K562 (cell line): ENCODE measurements around the gene CCDC183. TPM values are rescaled to one million over a fixed set of nuclear protein-coding genes. Genes with fewer than 3 reads are reported as not detected.
A peak's percentile ranks its signal among the peaks of the same experiment; 100 is the strongest.

Experiments
- ASH1L ChIP-seq: fragments of 450-650 bp; IDR thresholded peaks from 2 replicates; pipeline ENCODE4 v1.6.1; 2018; ENCODE audit warnings: borderline replicate concordance, mild to moderate bottlenecking, low read depth; ENCODE audit not compliant: partially characterized antibody
- CHCHD3 ChIP-seq: fragments of 250-450 bp; sonication (Bioruptor Pico); IDR thresholded peaks from 2 replicates; pipeline ENCODE4 v2.1.2; 2022; ENCODE audit warnings: mild to moderate bottlenecking
- E2F6 ChIP-seq, 2 experiments: IDR thresholded peaks; 2 replicates each; pipeline ENCODE4 v1.6.1; 2011; ENCODE audit warnings: borderline replicate concordance in 1 of 2, control low read depth in 1 of 2, low read depth in 1 of 2, low read length in 1 of 2, mild to moderate bottlenecking in 1 of 2, mixed read lengths in 1 of 2, moderate library complexity in 1 of 2; ENCODE audit not compliant: insufficient read depth in 1 of 2, insufficient read length in 1 of 2, poor library complexity in 1 of 2, severe bottlenecking in 1 of 2; ENCODE audit errors: extremely low read depth in 1 of 2
- EP400 ChIP-seq: fragments of 450-650 bp; IDR thresholded peaks from 2 replicates; pipeline ENCODE4 v1.6.1; 2017; ENCODE audit warnings: antibody characterized with exemption, mild to moderate bottlenecking, moderate library complexity
- FOXK1 ChIP-seq: sonication (generic); formaldehyde crosslinking; IDR thresholded peaks from 2 replicates; pipeline ENCODE4 v1.8.0; 2022; ENCODE audit warnings: missing genetic modification reagents, mild to moderate bottlenecking, borderline replicate concordance
- GTF2A2 ChIP-seq: IDR thresholded peaks from 2 replicates; pipeline ENCODE4 v1.6.1; 2016; ENCODE audit warnings: mild to moderate bottlenecking, missing genetic modification characterization, missing compliant biosample characterization
- HDAC3 ChIP-seq: fragments of 450-650 bp; IDR thresholded peaks from 2 replicates; pipeline ENCODE4 v1.6.1; 2018; ENCODE audit warnings: borderline replicate concordance, mild to moderate bottlenecking, moderate library complexity; ENCODE audit not compliant: partially characterized antibody
- HMG20B ChIP-seq: fragments of 250-450 bp; sonication (Bioruptor Pico); IDR thresholded peaks from 2 replicates; pipeline ENCODE4 v1.5.0; 2021; ENCODE audit warnings: mild to moderate bottlenecking
- ILK ChIP-seq: fragments of 450-650 bp; IDR thresholded peaks from 2 replicates; pipeline ENCODE4 v1.6.1; 2016; ENCODE audit warnings: missing genetic modification characterization, low read depth, mild to moderate bottlenecking, missing compliant biosample characterization, moderate library complexity, borderline replicate concordance
- KAT8 ChIP-seq: fragments of 450-650 bp; IDR thresholded peaks from 2 replicates; pipeline ENCODE4 v1.6.1; 2016; ENCODE audit warnings: low read depth, mild to moderate bottlenecking
- RAD51 ChIP-seq: fragments of 450-650 bp; IDR thresholded peaks from 2 replicates; pipeline ENCODE4 v1.7.1; 2016; ENCODE audit warnings: low read depth, mild to moderate bottlenecking, borderline replicate concordance
- RHOXF2B ChIP-seq: fragments of 250-450 bp; sonication (Bioruptor Pico); conservative IDR thresholded peaks from 2 replicates; pipeline ENCODE4 v1.5.1; 2021
- SMARCC2 ChIP-seq: fragments of 450-650 bp; IDR thresholded peaks from 2 replicates; pipeline ENCODE4 v1.6.1; 2017; ENCODE audit warnings: antibody characterized with exemption, moderate library complexity, mild to moderate bottlenecking, low read depth
- SP1 ChIP-seq: sonication (generic); formaldehyde crosslinking; IDR thresholded peaks from 2 replicates; pipeline ENCODE4 v1.8.1; 2022; ENCODE audit warnings: mild to moderate bottlenecking, missing genetic modification reagents
- TEAD2 ChIP-seq: fragments of 450-650 bp; IDR thresholded peaks from 2 replicates; pipeline ENCODE4 v1.6.1; 2016; ENCODE audit warnings: missing genetic modification characterization, control low read depth, missing compliant biosample characterization
- TGIF2 ChIP-seq: sonication (generic); formaldehyde crosslinking; IDR thresholded peaks from 2 replicates; pipeline ENCODE4 v1.8.1; 2022; ENCODE audit warnings: mild to moderate bottlenecking, missing genetic modification reagents, moderate library complexity
- ZBTB17 ChIP-seq: fragments of 450-650 bp; formaldehyde crosslinking; IDR thresholded peaks from 2 replicates; pipeline ENCODE4 v1.4.0; 2020; ENCODE audit warnings: mild to moderate bottlenecking
- ZNF12 ChIP-seq: sonication (generic); formaldehyde crosslinking; IDR thresholded peaks from 2 replicates; pipeline ENCODE4 v1.4.0; 2020; ENCODE audit warnings: mild to moderate bottlenecking, missing genetic modification reagents
- ZNF140 ChIP-seq: fragments of 250-450 bp; sonication (Bioruptor Pico); IDR thresholded peaks from 2 replicates; pipeline ENCODE4 v1.8.0; 2021; ENCODE audit warnings: moderate library complexity, mild to moderate bottlenecking, inconsistent platforms
- ZNF174 ChIP-seq: fragments of 250-450 bp; sonication (Bioruptor Pico); IDR thresholded peaks from 2 replicates; pipeline ENCODE4 v1.4.0; 2020; ENCODE audit warnings: mild to moderate bottlenecking
- ZNF197 ChIP-seq: fragments of 200-800 bp; sonication (Bioruptor generic); IDR thresholded peaks from 2 replicates; pipeline ENCODE4 v1.6.1; 2016; ENCODE audit warnings: low read depth, missing genetic modification characterization, missing compliant biosample characterization
- ZNF324 ChIP-seq: fragments of 250-450 bp; sonication (Bioruptor Pico); IDR thresholded peaks from 2 replicates; pipeline ENCODE4 v1.4.0; 2020; ENCODE audit warnings: mild to moderate bottlenecking
- ZNF830 ChIP-seq: fragments of 250-450 bp; sonication (Bioruptor Pico); IDR thresholded peaks from 2 replicates; pipeline ENCODE4 v1.5.0; 2021; ENCODE audit warnings: mild to moderate bottlenecking
- polyA plus RNA-seq, 8 experiments: library from polyadenylated mRNA; depleted of rRNA in 4 of 8; stranded (reverse) in 5 of 8; unstranded in 3 of 8; fragments of >200 nt; fragmentation: Nextera tagmentation in 2 of 8; fragmentation: Illumina TruSeq in 1 of 8; extraction: Ambion mirVana in 2 of 8; extraction: Trizol in 1 of 8; gene quantifications; 2 replicates each; pipeline versions ENCODE4 v1.2.1 to v1.2.3, GENCODE V29; 2011 to 2014; ENCODE audit warnings: inconsistent platforms in 1 of 8, missing spikeins in 1 of 8
- total RNA-seq, 7 experiments: library from RNA; depleted of rRNA in 6 of 7; stranded (reverse); fragments of >200 nt in 6 of 7; fragmentation: Illumina TruSeq in 2 of 7; extraction: Trizol in 2 of 7; gene quantifications; 2 replicates each; pipeline versions ENCODE4 v1.2.1 to v1.2.3, GENCODE V29; 2011 to 2021; ENCODE audit warnings: low replicate concordance in 1 of 7
- TF ChIP-seq, protein P1 (sequence below): fragments of 450-650 bp; IDR thresholded peaks from 2 replicates; pipeline ENCODE4 v1.6.1; 2014; ENCODE audit warnings: low read depth, mild to moderate bottlenecking, moderate library complexity, borderline replicate concordance
- TF ChIP-seq, protein P2 (sequence below): fragments of 250-450 bp; sonication (Bioruptor Pico); IDR thresholded peaks from 2 replicates; pipeline ENCODE4 v1.5.0; 2021

The CCDC183 gene
- total and polyA plus RNA-seq, 9 of the 15 experiments (the other 6 are each of a cell fraction or from before 2014, with no cell fraction given): 0.21 to 0.60 (median 0.29) TPM; not detected in 4

DNA sequence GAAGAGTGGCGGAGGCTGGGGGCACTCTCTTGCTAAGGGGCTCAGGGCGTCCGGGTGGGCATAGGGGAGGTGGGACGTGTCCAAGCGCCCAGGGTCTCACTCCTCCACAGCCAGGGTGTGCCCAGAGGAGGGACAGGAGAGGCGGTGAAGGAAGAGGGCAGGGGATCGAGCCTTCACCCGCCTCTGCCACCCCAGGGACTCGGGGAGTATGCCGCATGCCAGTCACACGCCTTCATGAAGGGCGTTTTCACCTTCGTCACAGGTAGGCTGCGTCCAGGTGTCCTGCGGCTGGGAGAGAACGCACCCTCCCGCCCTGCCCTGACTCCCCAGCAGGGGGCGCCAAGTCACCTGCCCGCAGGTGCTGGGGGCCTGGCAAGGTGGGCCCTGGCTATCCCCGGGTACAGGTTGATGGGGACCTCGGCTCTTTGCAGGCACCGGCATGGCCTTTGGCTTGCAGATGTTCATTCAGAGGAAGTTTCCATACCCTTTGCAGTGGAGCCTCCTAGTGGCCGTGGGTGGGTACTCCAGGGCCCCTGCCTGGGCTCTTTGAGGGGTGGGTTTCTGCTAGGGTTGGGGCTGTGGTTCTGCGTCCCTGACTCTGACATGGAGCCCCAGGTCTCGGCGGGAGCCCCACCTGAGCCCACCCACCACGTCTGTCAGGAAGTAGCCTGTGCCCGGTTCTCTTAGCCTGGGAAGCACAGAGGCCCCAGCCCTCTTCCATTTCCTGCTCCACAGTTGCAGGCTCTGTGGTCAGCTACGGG lies 4.4 kb upstream of the CCDC183 start (continued):
- no peak for TF ChIP-seq ZNF12 (CRISPR knock-in tag)
- TF ChIP-seq KAT8: no peak
- no peak for TF ChIP-seq ILK (tag)
- TF ChIP-seq ZNF830 (CRISPR knock-in tag): no peak
- TF ChIP-seq, protein P1, sequence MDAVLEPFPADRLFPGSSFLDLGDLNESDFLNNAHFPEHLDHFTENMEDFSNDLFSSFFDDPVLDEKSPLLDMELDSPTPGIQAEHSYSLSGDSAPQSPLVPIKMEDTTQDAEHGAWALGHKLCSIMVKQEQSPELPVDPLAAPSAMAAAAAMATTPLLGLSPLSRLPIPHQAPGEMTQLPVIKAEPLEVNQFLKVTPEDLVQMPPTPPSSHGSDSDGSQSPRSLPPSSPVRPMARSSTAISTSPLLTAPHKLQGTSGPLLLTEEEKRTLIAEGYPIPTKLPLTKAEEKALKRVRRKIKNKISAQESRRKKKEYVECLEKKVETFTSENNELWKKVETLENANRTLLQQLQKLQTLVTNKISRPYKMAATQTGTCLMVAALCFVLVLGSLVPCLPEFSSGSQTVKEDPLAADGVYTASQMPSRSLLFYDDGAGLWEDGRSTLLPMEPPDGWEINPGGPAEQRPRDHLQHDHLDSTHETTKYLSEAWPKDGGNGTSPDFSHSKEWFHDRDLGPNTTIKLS: no peak
- TF ChIP-seq ZNF140 (CRISPR knock-in tag): no peak
- no peak for TF ChIP-seq ZNF324 (CRISPR knock-in tag)
- TF ChIP-seq TGIF2 (CRISPR knock-in tag): peak; percentile 25; the same call in 1 of the 2 replicates
- no peak for TF ChIP-seq RHOXF2B
- 0 out of 2 replicates have a peak, but pooled peaks have one; percentile 51 for TF ChIP-seq FOXK1 (CRISPR knock-in tag)
- TF ChIP-seq CHCHD3 (CRISPR knock-in tag): no peak
- TF ChIP-seq EP400: peak; percentile 47; the same call in 1 of the 2 replicates
- peak in 1 of 2 experiments; percentile 5 for TF ChIP-seq E2F6 (IDR thresholded peaks at IDR 0.05; ENCODE audit: borderline replicate concordance in 1 of 2, extremely low read depth in 1 of 2, insufficient read depth in 1 of 2, insufficient read length in 1 of 2, low read depth in 1 of 2, low read length in 1 of 2, poor library complexity in 1 of 2, severe bottlenecking in 1 of 2)
- TF ChIP-seq TEAD2 (tag): no peak
- TF ChIP-seq ZNF174 (CRISPR knock-in tag): no peak
- no peak for TF ChIP-seq HMG20B (CRISPR knock-in tag)
- no peak; the same call in 1 of the 2 replicates for TF ChIP-seq SP1 (CRISPR knock-in tag)
- TF ChIP-seq, protein P2, sequence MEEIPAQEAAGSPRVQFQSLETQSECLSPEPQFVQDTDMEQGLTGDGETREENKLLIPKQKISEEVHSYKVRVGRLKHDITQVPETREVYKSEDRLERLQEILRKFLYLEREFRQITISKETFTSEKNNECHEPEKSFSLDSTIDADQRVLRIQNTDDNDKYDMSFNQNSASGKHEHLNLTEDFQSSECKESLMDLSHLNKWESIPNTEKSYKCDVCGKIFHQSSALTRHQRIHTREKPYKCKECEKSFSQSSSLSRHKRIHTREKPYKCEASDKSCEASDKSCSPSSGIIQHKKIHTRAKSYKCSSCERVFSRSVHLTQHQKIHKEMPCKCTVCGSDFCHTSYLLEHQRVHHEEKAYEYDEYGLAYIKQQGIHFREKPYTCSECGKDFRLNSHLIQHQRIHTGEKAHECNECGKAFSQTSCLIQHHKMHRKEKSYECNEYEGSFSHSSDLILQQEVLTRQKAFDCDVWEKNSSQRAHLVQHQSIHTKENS (CRISPR knock-in tag): no peak
- no peak for TF ChIP-seq SMARCC2
- no peak for TF ChIP-seq GTF2A2 (tag)
- no peak for TF ChIP-seq HDAC3
- TF ChIP-seq RAD51: no peak
- TF ChIP-seq ZNF197 (CRISPR knock-in tag): no peak
- no peak for TF ChIP-seq ASH1L
- no peak for TF ChIP-seq ZBTB17
